Measurements from ENCODE around the gene PRR5L.
A peak's percentile ranks its signal among the peaks of the same experiment; 100 is the strongest.

The PRR5L gene

DNA sequence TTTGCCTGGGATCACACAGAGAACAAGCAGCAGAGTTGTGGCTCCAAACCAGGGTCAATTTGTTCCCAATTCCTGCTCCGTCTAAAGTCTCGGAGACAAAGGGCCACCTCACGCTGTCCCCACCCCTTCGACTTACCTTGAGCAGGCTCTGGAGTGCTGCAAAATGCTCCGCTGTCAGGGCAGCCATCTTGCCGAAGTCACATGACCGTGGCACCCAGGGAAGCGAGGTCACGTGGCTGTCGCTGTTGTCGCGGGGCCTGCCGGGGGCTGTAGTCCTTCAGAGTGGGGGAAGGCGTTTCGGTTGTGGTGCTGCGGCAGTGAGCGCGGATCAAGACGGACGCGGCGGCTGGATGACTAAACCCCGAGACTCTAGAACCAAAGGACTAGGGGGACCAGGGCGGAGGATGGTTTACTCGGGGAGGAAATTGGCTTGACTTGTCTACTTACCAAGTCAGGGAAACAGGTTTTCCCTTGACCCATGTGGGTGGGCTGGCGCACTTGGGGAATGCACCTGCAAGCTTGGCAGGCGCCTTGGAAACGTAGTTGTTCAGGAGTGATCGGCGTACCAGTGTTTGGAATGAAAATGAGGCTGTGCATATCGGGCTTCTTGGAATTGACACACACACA lies 6.7 kb upstream of the PRR5L start, which contains the start of gene COMMD9 (continued):
- TF ChIP-seq SCRT2 (tag by site-specific recombination; IDR thresholded peaks at IDR 0.05) (peak; percentile 49), ZNF2 (tag by site-specific recombination; IDR thresholded peaks at IDR 0.05) (peak; percentile 56; the same call in 1 of the 2 replicates), ZBTB48 (tag by site-specific recombination; IDR thresholded peaks at IDR 0.05) (no peak), ZNF449 (tag by site-specific recombination; IDR thresholded peaks at IDR 0.05) (no peak), SP7 (tag by site-specific recombination; IDR thresholded peaks at IDR 0.05) (peak; percentile 61; the same call in 1 of the 2 replicates), ZXDB (tag by site-specific recombination; IDR thresholded peaks at IDR 0.05) (peak; percentile 78), ZNF843 (tag by site-specific recombination; IDR thresholded peaks at IDR 0.05) (peak; percentile 24; the same call in 1 of the 2 replicates), ATF2 (tag by site-specific recombination; IDR thresholded peaks at IDR 0.05; ENCODE audit: low read depth) (no peak), ZNF747 (tag by site-specific recombination; IDR thresholded peaks at IDR 0.05) (no peak), YY1 (tag by site-specific recombination; IDR thresholded peaks at IDR 0.05) (peak; percentile 93), ZNF175 (tag by site-specific recombination; IDR thresholded peaks at IDR 0.05) (no peak), OSR2 (tag by site-specific recombination; IDR thresholded peaks at IDR 0.05) (no peak), ZNF501 (tag by site-specific recombination; IDR thresholded peaks at IDR 0.05) (peak; percentile 43; the same call in 1 of the 2 replicates), ZNF311 (tag by site-specific recombination; IDR thresholded peaks at IDR 0.05; ENCODE audit: borderline replicate concordance) (no peak), ZNF544 (tag by site-specific recombination; IDR thresholded peaks at IDR 0.05) (no peak), ZNF157 (tag by site-specific recombination; IDR thresholded peaks at IDR 0.05) (no peak), ZNF473 (tag by site-specific recombination; IDR thresholded peaks at IDR 0.05) (no peak), ZNF626 (tag by site-specific recombination; IDR thresholded peaks at IDR 0.05) (no peak), ZNF768 (tag by site-specific recombination; IDR thresholded peaks at IDR 0.05) (no peak), ZNF513 (tag by site-specific recombination; IDR thresholded peaks at IDR 0.05) (no peak), ZBTB49 (tag by site-specific recombination; IDR thresholded peaks at IDR 0.05; ENCODE audit: low read depth) (no peak), ZNF76 (tag by site-specific recombination; IDR thresholded peaks at IDR 0.05; ENCODE audit: borderline replicate concordance, low read depth) (peak; percentile 92), ZFP37 (tag by site-specific recombination; IDR thresholded peaks at IDR 0.05) (0 out of 2 replicates have a peak, but pooled peaks have one; percentile 42), ZEB2 (tag by site-specific recombination; IDR thresholded peaks at IDR 0.05) (peak; percentile 47; the same call in 1 of the 2 replicates), KLF9 (tag by site-specific recombination; IDR thresholded peaks at IDR 0.05; ENCODE audit: low read depth) (peak; percentile 47; the same call in 1 of the 2 replicates), TRIM28 (IDR thresholded peaks at IDR 0.05; ENCODE audit: borderline replicate concordance, low read length) (peak; percentile 42; the same call in 1 of the 2 replicates), ZNF146 (tag by site-specific recombination; IDR thresholded peaks at IDR 0.05) (no peak)
- TF ChIP-seq, protein P1, sequence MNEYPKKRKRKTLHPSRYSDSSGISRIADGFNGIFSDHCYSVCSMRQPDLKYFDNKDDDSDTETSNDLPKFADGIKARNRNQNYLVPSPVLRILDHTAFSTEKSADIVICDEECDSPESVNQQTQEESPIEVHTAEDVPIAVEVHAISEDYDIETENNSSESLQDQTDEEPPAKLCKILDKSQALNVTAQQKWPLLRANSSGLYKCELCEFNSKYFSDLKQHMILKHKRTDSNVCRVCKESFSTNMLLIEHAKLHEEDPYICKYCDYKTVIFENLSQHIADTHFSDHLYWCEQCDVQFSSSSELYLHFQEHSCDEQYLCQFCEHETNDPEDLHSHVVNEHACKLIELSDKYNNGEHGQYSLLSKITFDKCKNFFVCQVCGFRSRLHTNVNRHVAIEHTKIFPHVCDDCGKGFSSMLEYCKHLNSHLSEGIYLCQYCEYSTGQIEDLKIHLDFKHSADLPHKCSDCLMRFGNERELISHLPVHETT (tag by site-specific recombination; IDR thresholded peaks at IDR 0.05): peak; percentile 36; the same call in 1 of the 2 replicates
- TF ChIP-seq, protein P2, sequence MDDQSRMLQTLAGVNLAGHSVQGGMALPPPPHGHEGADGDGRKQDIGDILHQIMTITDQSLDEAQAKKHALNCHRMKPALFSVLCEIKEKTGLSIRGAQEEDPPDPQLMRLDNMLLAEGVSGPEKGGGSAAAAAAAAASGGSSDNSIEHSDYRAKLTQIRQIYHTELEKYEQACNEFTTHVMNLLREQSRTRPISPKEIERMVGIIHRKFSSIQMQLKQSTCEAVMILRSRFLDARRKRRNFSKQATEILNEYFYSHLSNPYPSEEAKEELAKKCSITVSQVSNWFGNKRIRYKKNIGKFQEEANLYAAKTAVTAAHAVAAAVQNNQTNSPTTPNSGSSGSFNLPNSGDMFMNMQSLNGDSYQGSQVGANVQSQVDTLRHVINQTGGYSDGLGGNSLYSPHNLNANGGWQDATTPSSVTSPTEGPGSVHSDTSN (CRISPR knock-in tag; IDR thresholded peaks at IDR 0.05): peak; percentile 82
- TF ChIP-seq, protein P3, sequence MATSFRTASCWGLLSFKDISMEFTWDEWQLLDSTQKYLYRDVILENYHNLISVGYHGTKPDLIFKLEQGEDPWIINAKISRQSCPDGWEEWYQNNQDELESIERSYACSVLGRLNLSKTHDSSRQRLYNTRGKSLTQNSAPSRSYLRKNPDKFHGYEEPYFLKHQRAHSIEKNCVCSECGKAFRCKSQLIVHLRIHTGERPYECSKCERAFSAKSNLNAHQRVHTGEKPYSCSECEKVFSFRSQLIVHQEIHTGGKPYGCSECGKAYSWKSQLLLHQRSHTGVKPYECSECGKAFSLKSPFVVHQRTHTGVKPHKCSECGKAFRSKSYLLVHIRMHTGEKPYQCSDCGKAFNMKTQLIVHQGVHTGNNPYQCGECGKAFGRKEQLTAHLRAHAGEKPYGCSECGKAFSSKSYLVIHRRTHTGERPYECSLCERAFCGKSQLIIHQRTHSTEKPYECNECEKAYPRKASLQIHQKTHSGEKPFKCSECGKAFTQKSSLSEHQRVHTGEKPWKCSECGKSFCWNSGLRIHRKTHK (tag by site-specific recombination; IDR thresholded peaks at IDR 0.05): no peak

Measured in HEK293 (cell line).